Heart left ventricle (tissue), 16 donors: ENCODE measurements around the gene SLC13A4. TPM values are rescaled to one million over a fixed set of nuclear protein-coding genes. Genes with fewer than 3 reads are reported as not detected.

Source experiments
- ATAC-seq, 4 donors: fragments of 200-7000 bp; cut with Tn5 transposase; one replicate each; pipeline ENCODE4 v1.9.1; 2020 to 2022; ENCODE audit warnings: moderate library complexity in 4 of 4, mild to moderate bottlenecking in 3 of 4, moderate number of reproducible peaks in 1 of 4
- DNase-seq, 5 donors: peaks; one replicate each; pipeline ENCODE4 v3.0.0-alpha.2; 2020
- H3K27ac ChIP-seq, 12 donors: fragments of 200-600 bp; sonication (generic) in 4 of 12; one replicate each; pipeline versions ENCODE4 v1.5.0 to v1.8.0; 2016 to 2022; ENCODE audit warnings: mild to moderate bottlenecking in 2 of 12
- H3K27me3 ChIP-seq, 9 donors: fragments of 200-600 bp; sonication (generic) in 2 of 9; one replicate each; pipeline versions ENCODE4 v1.5.1 to v1.8.0; 2016 to 2022; ENCODE audit warnings: mild to moderate bottlenecking in 3 of 9
- H3K36me3 ChIP-seq, 9 donors: fragments of 200-600 bp; sonication (generic) in 2 of 9; one replicate each; pipeline versions ENCODE4 v1.5.0 to v1.8.0; 2018 to 2022; ENCODE audit warnings: mild to moderate bottlenecking in 2 of 9
- H3K4me1 ChIP-seq, 12 donors: fragments of 200-600 bp; sonication (generic) in 4 of 12; one replicate each; pipeline versions ENCODE4 v1.5.0 to v1.8.0; 2016 to 2022; ENCODE audit warnings: mild to moderate bottlenecking in 3 of 12
- H3K4me3 ChIP-seq, 12 donors: fragments of 200-600 bp; sonication (generic) in 4 of 12; one replicate each; pipeline versions ENCODE4 v1.5.0 to v1.8.0; 2017 to 2022; ENCODE audit warnings: mild to moderate bottlenecking in 9 of 12, moderate library complexity in 4 of 12
- H3K9me3 ChIP-seq, 12 donors: fragments of 200-600 bp; sonication (generic) in 4 of 12; one replicate each; pipeline versions ENCODE4 v1.5.0 to v1.8.0; 2016 to 2022; ENCODE audit warnings: mild to moderate bottlenecking in 1 of 12
- CTCF ChIP-seq, 12 donors: fragments of 200-600 bp; sonication (generic) in 4 of 12; IDR thresholded peaks; one replicate each; pipeline versions ENCODE4 v1.5.0 to v1.8.0; 2018 to 2022; ENCODE audit warnings: antibody characterized with exemption in 12 of 12, mild to moderate bottlenecking in 5 of 12
- POLR2A ChIP-seq, 2 donors: fragments of 450-650 bp; IDR thresholded peaks; one replicate each; pipeline ENCODE4 v1.6.1; 2017; ENCODE audit warnings: antibody characterized with exemption in 2 of 2, mild to moderate bottlenecking in 2 of 2, moderate library complexity in 2 of 2
- WGBS, 4 donors: extraction: QIAGEN DNeasy Blood & Tissue Kit in 2 of 4; methylation state at CpG; one replicate each; pipeline versions ENCODE4 v1.1.5 to v1.1.7; 2013 to 2018; 5-methylcytosine and 5-hydroxymethylcytosine counted together
- intact Hi-C, 10 donors: fragments of 100-400 bp; cut with DNase I; formaldehyde crosslinking; loops; one replicate each; pipeline versions ENCODE4 v1.11.1 to v1.14.2; 2022
- polyA plus RNA-seq, 2 donors: library from polyadenylated mRNA; stranded (reverse); fragments of 200-250 nt; gene quantifications; one replicate each; pipeline ENCODE4 v1.2.3, GENCODE V29; 2013
- total RNA-seq, 9 donors: library from RNA; depleted of rRNA in 2 of 9; stranded (reverse); fragments of >200 nt in 2 of 9; fragmentation: NEBNext Ultra II Directional in 3 of 9; extraction: Animal tissue kit (Norgen Biotek cat#: 25700) in 3 of 9; gene quantifications; one replicate each; pipeline versions ENCODE4 v1.1.0 to v1.2.4, GENCODE V29; 2016 to 2023
- donor health status: ischemic (EF 13 %, LVEDD 7.1; RV severe dilation, severe dysfunction).
- donor health status: healthy with polysubstance abuse.
- donor health status: DM: no; HTN: yes; CAD: no.
- donor health status: DM: no; HTN: no; CAD: no.
- donor health status: ischemic (EF 25% LVEDD 6.9; RV normal size, moderate dysfunction).
- donor health status: ischemic (EF 25% LVEDD 5.7; RV mildly dilated, moderate dysfunction).
- donor health status: healthy.
- donor health status: DM: yes; HTN: yes; CAD: no.
- donor health status: ischemic (EF 35%, LVEDD 5.7; RV mildly dilated, moderate dysfunction).
- donor health status: nonischemic (EF 11% LVEDD 7.7; RV severe dilation, severe dysfunction).
- donor health status: DM: yes; HTN: yes; CAD: no.
- donor health status: PGD.
- donor health status: ischemic (EF 29% LVEDD 5.4; RV normal size, mild dysfunction).
- donor health status: nonischemic (EF 23%, LVEDD 6.1; RV moderate dilation, normal function).

The SLC13A4 gene
- total and polyA plus RNA-seq, 11 donors: 0.08 to 1.5 (median 0.46) TPM; not detected in 1

- 92 to 96% (median 94%) methylated on average over 17 to 21 of the region's 21 CpGs for WGBS, 4 donors
- DNase-seq (no peak), ATAC-seq (peak in 1 of 4 donors; percentile 27)
- TF ChIP-seq POLR2A (IDR thresholded peaks at IDR 0.05) (no peak), CTCF (IDR thresholded peaks at IDR 0.05) (no peak)
- Histone ChIP-seq H3K9me3 (no peaks in the 10 kb centered on the region), H3K27ac (no peak overlapping the region), H3K4me3 (no peak overlapping the region), H3K36me3 (peaks cover 0 to 48% (median 10%) of the 10 kb centered on the region in 9 donors), H3K27me3 (no peaks in the 10 kb centered on the region), H3K4me1 (peaks cover 0 to 28% (median 4%) of the 10 kb centered on the region in 12 donors)
- intact Hi-C loops: no loop called here
These were observed 5.8 kb upstream of the SLC13A4 start for GRCh38 chr7:135733603-135734342.

GRCh38 chr7:135731131-135731530 is 3.1 kb upstream of the SLC13A4 start:
- no peaks in the 10 kb centered on the region for H3K9me3 ChIP-seq
- WGBS, 4 donors: 70 to 80% (median 74%) methylated on average over 4 of the region's 4 CpGs
- no peak overlapping the region for H3K4me3 ChIP-seq
- peaks cover 0 to 20% (median 2%) of the 10 kb centered on the region in 12 donors for H3K4me1 ChIP-seq
- H3K27ac ChIP-seq: no peak overlapping the region
- peaks cover 0 to 40% (median 10%) of the 10 kb centered on the region in 9 donors for H3K36me3 ChIP-seq
- H3K27me3 ChIP-seq: no peaks in the 10 kb centered on the region
- DNase-seq: no peak
- ATAC-seq: no peak
- intact Hi-C loops: no loop called here
- no peak for TF ChIP-seq POLR2A (IDR thresholded peaks at IDR 0.05)

GRCh38 chr7:135729230-135729629 is 1.2 kb upstream of the SLC13A4 start:
- H3K4me1 ChIP-seq: peaks cover 0 to 20% (median 2%) of the 10 kb centered on the region in 12 donors
- H3K36me3 ChIP-seq: peaks cover 0 to 24% (median 9%) of the 10 kb centered on the region in 9 donors
- H3K27ac ChIP-seq: no peak overlapping the region
- TF ChIP-seq POLR2A (IDR thresholded peaks at IDR 0.05) (no peak), CTCF (IDR thresholded peaks at IDR 0.05) (no peak)
- H3K27me3 ChIP-seq: no peaks in the 10 kb centered on the region
- H3K9me3 ChIP-seq: no peaks in the 10 kb centered on the region
- ATAC-seq: no peak
- intact Hi-C loops: no loop called here
- WGBS, 4 donors: 80 to 92% (median 85%) methylated on average over 5 of the region's 5 CpGs
- no peak overlapping the region for H3K4me3 ChIP-seq
- DNase-seq: no peak

GRCh38 chr7:135726911-135727673 is 894 bp downstream of the SLC13A4 start:
- peaks cover 0 to 20% (median 2%) of the 10 kb centered on the region in 12 donors for H3K4me1 ChIP-seq
- H3K4me3 ChIP-seq: no peak overlapping the region
- DNase-seq (no peak), ATAC-seq (peak in 1 of 4 donors; percentile 9)
- intact Hi-C loops: no loop called here
- H3K27me3 ChIP-seq: no peaks in the 10 kb centered on the region
- H3K9me3 ChIP-seq: no peaks in the 10 kb centered on the region
- peaks cover 0 to 5% (median 0%) of the 10 kb centered on the region in 9 donors for H3K36me3 ChIP-seq
- WGBS, 4 donors: 93 to 95% (median 94%) methylated on average over 29 to 30 of the region's 30 CpGs
- no peak overlapping the region for H3K27ac ChIP-seq
- TF ChIP-seq CTCF (IDR thresholded peaks at IDR 0.05) (no peak), POLR2A (IDR thresholded peaks at IDR 0.05) (no peak)
